ENCODE results near the gene HNRNPAB. TPM values are rescaled to one million over a fixed set of nuclear protein-coding genes. Genes with fewer than 3 reads are reported as not detected.

The HNRNPAB gene
- total RNA-seq, 1 experiment from 2014 or later: 547 TPM

DNA sequence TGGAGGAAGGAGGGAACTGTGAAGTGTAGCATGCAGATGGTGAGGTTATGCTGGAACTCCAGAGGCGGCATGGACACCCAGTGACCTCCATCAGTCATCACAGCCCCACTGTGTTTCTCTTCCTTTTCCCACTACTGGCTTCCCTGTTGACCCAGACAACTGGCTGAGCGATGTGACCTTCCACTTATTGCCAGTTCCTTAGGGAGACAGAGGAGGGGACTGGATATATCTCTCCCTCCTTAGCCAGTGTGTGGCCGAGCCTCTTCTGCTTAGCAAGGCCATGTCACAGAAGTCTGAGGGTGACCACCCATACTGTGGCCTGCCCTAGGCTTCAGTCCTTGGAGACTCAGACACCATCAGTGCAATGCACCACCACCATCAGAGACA lies 31.2 kb downstream of the HNRNPAB start:
- Histone ChIP-seq H3K4me2 (ENCODE audit: insufficient read depth, insufficient read length, low read length) (no peak overlapping the region), H3T11ph (ENCODE audit: low read length) (no peak overlapping the region), H2BK12ac (ENCODE audit: insufficient read length, low read depth, low read length) (no peak overlapping the region), H3K27me3 (ENCODE audit: insufficient read depth, low read length) (no peaks in the 10 kb centered on the region), H3K56ac (ENCODE audit: insufficient read length, low read depth, low read length) (no peak overlapping the region), H3K23ac (ENCODE audit: insufficient read length, low read depth, low read length) (no peak overlapping the region), H3K79me2 (ENCODE audit: insufficient read depth, low read length) (peaks cover 4% of the 10 kb centered on the region; the same call in 1 of the 2 replicates), H2BK120ac (ENCODE audit: low read depth, low read length, poor library complexity, severe bottlenecking) (no peak overlapping the region), H3K23me2 (ENCODE audit: insufficient read length, low read depth, low read length, poor library complexity, severe bottlenecking) (peaks cover 3% of the 10 kb centered on the region), H4K8ac (replicated peaks; ENCODE audit: insufficient read length, low read depth, low read length) (no peak overlapping the region), H2AK5ac (ENCODE audit: insufficient read length, low read length) (no peak overlapping the region), H4K20me1 (ENCODE audit: control insufficient read depth, insufficient read depth, insufficient read length) (no peaks in the 10 kb centered on the region), H2BK20ac (ENCODE audit: low read depth, low read length, poor library complexity, severe bottlenecking) (no peak overlapping the region), H4K5ac (ENCODE audit: insufficient read length, low read depth, low read length) (no peak overlapping the region), H3K79me1 (ENCODE audit: insufficient read depth, low read depth, low read length, poor library complexity, severe bottlenecking) (no peaks in the 10 kb centered on the region), H3K4ac (ENCODE audit: low read depth, low read length) (no peak overlapping the region), H3K9me3 (ENCODE audit: control insufficient read depth, low read depth, low read length) (no peaks in the 10 kb centered on the region), H3K4me1 (ENCODE audit: insufficient read depth, low read length) (no peaks in the 10 kb centered on the region), H2BK5ac (ENCODE audit: insufficient read length, low read length) (no peak overlapping the region), H4K91ac (ENCODE audit: insufficient read length, low read depth, low read length) (no peak overlapping the region), H3K9ac (ENCODE audit: extremely low read depth, insufficient read length, low read length) (no peak overlapping the region), H3K27ac (ENCODE audit: insufficient read length, low read depth, low read length) (no peak overlapping the region), H2BK15ac (ENCODE audit: low read depth, low read length) (no peak overlapping the region), H3K14ac (ENCODE audit: insufficient read depth, low read length) (no peak overlapping the region), H3K18ac (ENCODE audit: insufficient read length, low read depth, low read length) (no peak overlapping the region), H2AFZ (ENCODE audit: low read length) (no peak overlapping the region)
- TF ChIP-seq, protein P1, sequence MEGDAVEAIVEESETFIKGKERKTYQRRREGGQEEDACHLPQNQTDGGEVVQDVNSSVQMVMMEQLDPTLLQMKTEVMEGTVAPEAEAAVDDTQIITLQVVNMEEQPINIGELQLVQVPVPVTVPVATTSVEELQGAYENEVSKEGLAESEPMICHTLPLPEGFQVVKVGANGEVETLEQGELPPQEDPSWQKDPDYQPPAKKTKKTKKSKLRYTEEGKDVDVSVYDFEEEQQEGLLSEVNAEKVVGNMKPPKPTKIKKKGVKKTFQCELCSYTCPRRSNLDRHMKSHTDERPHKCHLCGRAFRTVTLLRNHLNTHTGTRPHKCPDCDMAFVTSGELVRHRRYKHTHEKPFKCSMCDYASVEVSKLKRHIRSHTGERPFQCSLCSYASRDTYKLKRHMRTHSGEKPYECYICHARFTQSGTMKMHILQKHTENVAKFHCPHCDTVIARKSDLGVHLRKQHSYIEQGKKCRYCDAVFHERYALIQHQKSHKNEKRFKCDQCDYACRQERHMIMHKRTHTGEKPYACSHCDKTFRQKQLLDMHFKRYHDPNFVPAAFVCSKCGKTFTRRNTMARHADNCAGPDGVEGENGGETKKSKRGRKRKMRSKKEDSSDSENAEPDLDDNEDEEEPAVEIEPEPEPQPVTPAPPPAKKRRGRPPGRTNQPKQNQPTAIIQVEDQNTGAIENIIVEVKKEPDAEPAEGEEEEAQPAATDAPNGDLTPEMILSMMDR (conservative IDR thresholded peaks at IDR 0.05): no peak
- H3K4me1 Mint-ChIP-seq: peaks cover 18 to 27% of the 10 kb centered on the region in 2 experiments
- DNase-seq: no peak
- H3K27ac Mint-ChIP-seq: no peak overlapping the region
- no peak overlapping the region for H3K4me3 Mint-ChIP-seq
- H3K27me3 Mint-ChIP-seq (ENCODE audit: low read depth): no peaks in the 10 kb centered on the region; the same call in 1 of the 2 replicates
- no peaks in the 10 kb centered on the region for H3K9me3 Mint-ChIP-seq
- peaks cover 7 to 12% (median 12%) of the 10 kb centered on the region in 3 experiments for H3K36me3 Mint-ChIP-seq (ENCODE audit: insufficient read depth in 1 of 3, low read depth in 3 of 3)
- WGBS (ENCODE audit: extremely low coverage, insufficient read length, low lambda C conversion rate): no CpG with 5 or more reads among the region's 3 CpGs
